H1 (cell line): ENCODE data around the gene LTBP1. TPM values are rescaled to one million over a fixed set of nuclear protein-coding genes. Genes with fewer than 3 reads are reported as not detected.

Experiments used
- EP300 ChIP-seq, 2 experiments: IDR thresholded peaks; 1 replicate in 1 of 2; 2 replicates in 1 of 2; pipeline ENCODE4 v1.6.1; 2011 to 2012; ENCODE audit warnings: low read depth in 2 of 2, low read length in 2 of 2, mild to moderate bottlenecking in 2 of 2, borderline replicate concordance in 1 of 2, inconsistent platforms in 1 of 2, moderate library complexity in 1 of 2
- HDAC2 ChIP-seq, 2 experiments: fragments of 300-600 bp in 1 of 2; sonication (generic) in 1 of 2; IDR thresholded peaks; 2 replicates each; pipeline ENCODE4 v1.6.1; 2011 to 2012; ENCODE audit warnings: low read depth in 2 of 2, low read length in 2 of 2, mild to moderate bottlenecking in 2 of 2, moderate library complexity in 2 of 2, borderline replicate concordance in 1 of 2, inconsistent platforms in 1 of 2
- RFX5 ChIP-seq: IDR thresholded peaks from 2 replicates; pipeline ENCODE4 v1.6.1; 2011; ENCODE audit warnings: low read depth, low read length, improper control_type of control experiment, borderline replicate concordance
- polyA plus RNA-seq, 7 experiments: library from polyadenylated mRNA; depleted of rRNA in 3 of 7; stranded (reverse) in 5 of 7; unstranded in 2 of 7; fragments of >200 nt in 5 of 7; fragments of 200-250 nt in 2 of 7; gene quantifications; 1 replicate in 5 of 7; 2 replicates in 1 of 7; 4 replicates in 1 of 7; pipeline versions ENCODE4 v1.2.1 to v1.2.3, GENCODE V29; 2011 to 2013; ENCODE audit warnings: missing spikeins in 2 of 7, mixed read lengths in 2 of 7
- total RNA-seq: library from RNA; stranded (reverse); fragmentation: NEBNext Ultra II Directional; extraction: Animal tissue kit (Norgen Biotek cat#: 25700); gene quantifications from 2 replicates; pipeline ENCODE4 v1.2.1, GENCODE V29; 2021

Gene LTBP1
- total and polyA plus RNA-seq, 2 of the 8 experiments (the other 6 are each of a cell fraction or from before 2014, with no cell fraction given): 15.4 to 24.7 TPM

- TF ChIP-seq EP300 (IDR thresholded peaks at IDR 0.05; ENCODE audit: borderline replicate concordance in 1 of 2, low read depth in 2 of 2, low read length in 2 of 2) (no peak), RFX5 (no peak), HDAC2 (IDR thresholded peaks at IDR 0.05; ENCODE audit: borderline replicate concordance in 1 of 2, low read depth in 2 of 2, low read length in 2 of 2) (no peak)
These were observed 231.5 kb downstream of the LTBP1 start (continued) for GRCh38 chr2:33178209-33178608.
